Prostate gland (tissue), 2 donors: Measurements from ENCODE around the gene FGB. TPM values are rescaled to one million over a fixed set of nuclear protein-coding genes. Genes with fewer than 3 reads are reported as not detected.

Experiments used
- DNase-seq: peaks from one replicate; pipeline ENCODE4 v3.0.0-alpha.2; 2019; ENCODE audit warnings: low spot score
- H3K27ac ChIP-seq, 2 donors: fragments of 200-600 bp; sonication (generic); 2 replicates each; pipeline ENCODE4 v1.5.1; 2017 to 2019
- H3K27me3 ChIP-seq: fragments of 200-600 bp; sonication (generic); replicated peaks from 2 replicates; pipeline ENCODE4 v1.5.1; 2019; ENCODE audit not compliant: insufficient read depth
- H3K36me3 ChIP-seq, 2 donors: fragments of 200-600 bp; sonication (generic); 1 replicate in 1 of 2; 2 replicates in 1 of 2; pipeline versions ENCODE4 v1.5.1 to v1.8.1; 2017 to 2019
- H3K4me1 ChIP-seq: fragments of 200-600 bp; sonication (generic); replicated peaks from 2 replicates; pipeline ENCODE4 v1.5.1; 2019
- H3K4me3 ChIP-seq, 2 donors: fragments of 200-600 bp; sonication (generic); 2 replicates each; pipeline ENCODE4 v1.5.1; 2017 to 2019
- H3K9me3 ChIP-seq: fragments of 200-600 bp; sonication (generic); 2 replicates; pipeline ENCODE4 v1.5.1; 2017
- POLR2A ChIP-seq: fragments of 450-650 bp; IDR thresholded peaks from one replicate; pipeline ENCODE4 v1.6.1; 2016; ENCODE audit warnings: antibody characterized with exemption, mild to moderate bottlenecking
- POLR2AphosphoS5 ChIP-seq: sonication (generic); formaldehyde crosslinking; IDR thresholded peaks from one replicate; pipeline ENCODE4 v1.6.1; 2017; ENCODE audit warnings: antibody characterized with exemption
- WGBS: methylation state at CpG from one replicate; pipeline ENCODE4 v1.1.5; 2018; 5-methylcytosine and 5-hydroxymethylcytosine counted together
- intact Hi-C: fragments of 100-400 bp; cut with DNase I; formaldehyde crosslinking; loops from one replicate; pipeline ENCODE4 v1.14.2; 2022
- small RNA-seq, 2 donors: library from RNA; depleted of rRNA; stranded (forward); fragments of <200 nt; gene quantifications; one replicate each; pipeline ENCODE3, GENCODE V24; 2016
- total RNA-seq, 2 donors: library from RNA; depleted of rRNA; stranded (reverse); fragments of >200 nt; gene quantifications; one replicate each; pipeline ENCODE4 v1.1.0, GENCODE V29; 2016
- TF ChIP-seq, protein P1 (sequence below), 4 experiments: fragments of 200-600 bp in 2 of 4; fragments of 450-650 bp in 2 of 4; sonication (generic) in 2 of 4; IDR thresholded peaks; 1 replicate in 3 of 4; 2 replicates in 1 of 4; pipeline ENCODE4 v1.5.1; 2016 to 2019; ENCODE audit warnings: antibody characterized with exemption in 4 of 4, mild to moderate bottlenecking in 2 of 4, moderate library complexity in 2 of 4

Gene FGB
- total RNA-seq, 2 donors from 2014 or later = not detected

DNA sequence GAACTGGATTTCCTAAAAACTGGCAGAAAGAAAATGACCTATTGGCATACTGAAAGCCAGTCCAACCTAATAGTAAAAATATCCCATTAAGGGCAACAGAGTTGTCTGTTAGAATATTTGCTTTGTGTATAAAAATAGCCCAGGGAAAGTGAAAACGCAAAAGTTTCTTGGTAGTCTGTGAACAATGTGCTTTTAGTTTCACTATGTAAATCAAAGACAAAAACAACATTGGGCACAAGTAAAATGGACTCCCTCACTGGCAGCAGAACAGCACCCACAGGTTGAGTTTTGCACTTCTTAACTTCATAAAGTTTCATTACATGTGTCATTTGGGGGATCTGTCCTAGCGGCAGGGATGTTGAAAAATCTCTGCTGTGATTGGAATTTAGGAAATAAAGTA is 53.9 kb downstream of the FGB start:
- Histone ChIP-seq H3K27me3 (no peaks in the 10 kb centered on the region), H3K4me3 (no peak overlapping the region), H3K9me3 (no peaks in the 10 kb centered on the region), H3K36me3 (no peaks in the 10 kb centered on the region), H3K27ac (no peak overlapping the region), H3K4me1 (no peaks in the 10 kb centered on the region)
- 32% methylated on average over 2 of the region's 2 CpGs for WGBS
- TF ChIP-seq POLR2AphosphoS5 (no peak), POLR2A (no peak)
- TF ChIP-seq, protein P1, sequence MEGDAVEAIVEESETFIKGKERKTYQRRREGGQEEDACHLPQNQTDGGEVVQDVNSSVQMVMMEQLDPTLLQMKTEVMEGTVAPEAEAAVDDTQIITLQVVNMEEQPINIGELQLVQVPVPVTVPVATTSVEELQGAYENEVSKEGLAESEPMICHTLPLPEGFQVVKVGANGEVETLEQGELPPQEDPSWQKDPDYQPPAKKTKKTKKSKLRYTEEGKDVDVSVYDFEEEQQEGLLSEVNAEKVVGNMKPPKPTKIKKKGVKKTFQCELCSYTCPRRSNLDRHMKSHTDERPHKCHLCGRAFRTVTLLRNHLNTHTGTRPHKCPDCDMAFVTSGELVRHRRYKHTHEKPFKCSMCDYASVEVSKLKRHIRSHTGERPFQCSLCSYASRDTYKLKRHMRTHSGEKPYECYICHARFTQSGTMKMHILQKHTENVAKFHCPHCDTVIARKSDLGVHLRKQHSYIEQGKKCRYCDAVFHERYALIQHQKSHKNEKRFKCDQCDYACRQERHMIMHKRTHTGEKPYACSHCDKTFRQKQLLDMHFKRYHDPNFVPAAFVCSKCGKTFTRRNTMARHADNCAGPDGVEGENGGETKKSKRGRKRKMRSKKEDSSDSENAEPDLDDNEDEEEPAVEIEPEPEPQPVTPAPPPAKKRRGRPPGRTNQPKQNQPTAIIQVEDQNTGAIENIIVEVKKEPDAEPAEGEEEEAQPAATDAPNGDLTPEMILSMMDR (IDR thresholded peaks at IDR 0.05) = no peak
- intact Hi-C loops = no loop called here
- no peak for DNase-seq

DNA sequence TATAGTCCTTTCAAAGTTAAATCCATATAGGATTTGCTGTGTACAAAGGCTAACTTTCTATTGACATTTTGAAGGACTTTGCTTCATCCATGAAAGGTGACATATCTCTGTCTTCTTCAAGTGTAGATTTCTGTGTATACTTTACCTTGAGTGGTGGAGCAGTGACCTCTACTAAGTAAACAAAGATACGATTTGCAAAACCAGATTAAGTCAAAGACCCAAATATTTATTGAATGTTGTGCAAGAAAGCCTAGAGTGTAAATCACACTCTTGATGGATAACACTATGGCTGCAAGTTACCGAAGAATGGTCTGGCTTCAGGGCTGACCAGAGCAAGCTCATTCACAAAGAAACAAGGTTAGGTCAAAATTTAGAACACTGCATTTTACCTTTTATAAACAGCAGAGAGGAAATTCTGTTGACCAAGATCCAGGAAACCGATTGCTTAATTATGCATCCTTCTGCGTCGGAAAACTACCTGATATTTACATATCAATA is 55.1 kb downstream of the FGB start:
- intact Hi-C loops = no loop called here
- no peak for DNase-seq

DNA sequence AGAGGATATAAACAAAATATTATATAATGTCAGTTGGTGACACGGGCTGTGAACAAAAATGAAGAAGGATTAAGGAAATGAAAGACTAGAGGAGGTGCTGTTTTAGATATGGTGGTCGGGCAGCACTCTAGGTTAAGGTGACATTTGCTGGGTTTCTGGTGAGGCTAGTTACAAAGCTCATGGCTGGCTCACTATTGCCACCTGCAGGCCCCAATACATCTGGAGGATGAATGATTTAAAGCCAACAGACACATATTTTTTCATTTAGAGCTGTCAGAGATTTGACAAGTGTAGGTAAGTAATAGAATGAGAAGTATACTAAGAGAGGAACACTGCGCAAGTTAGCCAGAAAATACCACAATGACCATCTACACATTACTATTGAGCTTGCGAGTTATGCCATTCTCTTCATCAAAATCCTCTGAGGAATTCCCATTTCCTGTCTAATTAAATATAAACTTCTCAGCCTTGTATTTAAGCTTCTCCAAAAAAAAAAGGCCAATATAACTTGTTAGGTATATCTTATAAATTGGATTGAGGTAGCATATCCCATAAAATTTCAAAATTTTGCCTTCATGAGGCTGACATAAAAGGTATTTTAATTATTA is 56.0 kb downstream of the FGB start:
- Histone ChIP-seq H3K9me3 (no peaks in the 10 kb centered on the region), H3K27me3 (no peaks in the 10 kb centered on the region), H3K4me3 (no peak overlapping the region), H3K4me1 (no peaks in the 10 kb centered on the region), H3K27ac (no peak overlapping the region), H3K36me3 (no peaks in the 10 kb centered on the region)
- WGBS = 54% methylated on average over 4 of the region's 4 CpGs
- TF ChIP-seq POLR2A (no peak), POLR2AphosphoS5 (no peak)
- TF ChIP-seq, protein P1 (IDR thresholded peaks at IDR 0.05) = peak in 3 of 4 experiments; percentile 29 to 52 (median 44)
- peak; percentile 34 for DNase-seq
- intact Hi-C loops = no loop called here

More for the DNA sequence above, 55.1 kb downstream of the FGB start:
- H3K27ac ChIP-seq = no peak overlapping the region
- no peak overlapping the region for H3K4me3 ChIP-seq
- H3K36me3 ChIP-seq = no peaks in the 10 kb centered on the region
- H3K4me1 ChIP-seq = no peaks in the 10 kb centered on the region
- 79% methylated on average over 5 of the region's 5 CpGs for WGBS
- TF ChIP-seq POLR2AphosphoS5 (no peak), POLR2A (no peak)
- TF ChIP-seq, protein P1 (IDR thresholded peaks at IDR 0.05) = no peak
- no peaks in the 10 kb centered on the region for H3K9me3 ChIP-seq
- no peaks in the 10 kb centered on the region for H3K27me3 ChIP-seq

DNA sequence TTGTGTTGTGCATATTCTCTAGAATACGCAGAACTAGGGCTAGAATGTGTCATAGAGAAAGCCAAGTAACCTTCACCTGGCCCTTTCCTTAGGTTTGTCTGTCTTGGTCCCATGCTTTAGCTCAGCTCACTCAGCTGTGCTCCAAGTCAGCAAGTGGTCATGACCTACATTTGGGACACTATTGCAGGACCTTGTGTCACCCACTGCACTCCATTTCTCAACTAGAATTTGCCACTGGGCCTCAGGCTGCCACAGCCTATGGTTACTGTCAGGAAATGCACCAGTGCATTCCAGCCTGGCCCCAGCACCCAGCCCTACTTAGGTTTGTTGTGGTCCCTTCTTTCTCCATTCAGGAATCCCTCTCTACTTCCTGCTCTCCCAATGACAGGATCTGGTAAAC is 57.3 kb downstream of the FGB start:
- Histone ChIP-seq H3K36me3 (no peaks in the 10 kb centered on the region), H3K4me3 (no peak overlapping the region), H3K9me3 (no peaks in the 10 kb centered on the region), H3K27ac (no peak overlapping the region), H3K27me3 (no peaks in the 10 kb centered on the region), H3K4me1 (no peaks in the 10 kb centered on the region)
- DNase-seq = no peak
- TF ChIP-seq, protein P1 (IDR thresholded peaks at IDR 0.05) = no peak
- intact Hi-C loops = loop anchor here (5.0 kb wide), 1 partner anchor 68 kb away; the partner anchor contains the start of gene PLRG1
- WGBS = 0% methylated on average over 1 of the region's 1 CpG

Small RNA genes within 50 kb of the gene (small RNA-seq; reads per million reads assigned to genes)
- gene RNU6-1285P = 0 reads per million in 2 donors

Other genes with a start within 250 kb of the FGB start
- 1 to 10 TPM; 1.8 to 2.2 TPM for gene DCHS2, start 71.2 kb upstream of the FGB start, total RNA-seq
- gene PLRG1, start 12.6 kb upstream of the FGB start, total RNA-seq = 10 to 100 TPM; 28.2 to 48.3 TPM
- gene FGA, start 27.7 kb downstream of the FGB start, total RNA-seq = under 1 TPM in 1 of 2 donors, not detected in 1; 0.68 TPM
- gene FGG, start 49.6 kb downstream of the FGB start, total RNA-seq = not detected
- 1 to 10 TPM in 1 of 2 donors, under 1 TPM in 1; 0.64 to 3.0 TPM for gene LRAT, start 181.0 kb downstream of the FGB start, total RNA-seq
- gene RBM46, start 218.3 kb downstream of the FGB start, total RNA-seq = 10 to 100 TPM in 1 of 2 donors, not detected in 1; 11.9 TPM